Smooth muscle cell (in vitro differentiated cells): ENCODE measurements around the gene SLN. TPM values are rescaled to one million over a fixed set of nuclear protein-coding genes. Genes with fewer than 3 reads are reported as not detected.

ENCODE experiments used
- DNase-seq: peaks from one replicate; lab custom pipeline; 2025; ENCODE audit not compliant: unreplicated experiment; lab: John Stamatoyannopoulos, UW
- H2AFZ ChIP-seq: fragments of 200-600 bp; sonication (generic); 2 replicates; pipeline ENCODE4 v1.6.0; 2016; ENCODE audit warnings: antibody characterized with exemption, low read depth, mild to moderate bottlenecking
- H3F3A ChIP-seq: fragments of 200-600 bp; sonication (generic); 2 replicates; pipeline ENCODE4 v1.6.0; 2017; ENCODE audit warnings: antibody characterized with exemption, low read depth
- H3K27ac ChIP-seq: fragments of 200-600 bp; sonication (generic); 2 replicates; pipeline ENCODE4 v1.5.1; 2016; ENCODE audit warnings: low read depth, mild to moderate bottlenecking
- H3K27me3 ChIP-seq: fragments of 200-600 bp; sonication (generic); 2 replicates; pipeline ENCODE4 v1.6.1; 2016; ENCODE audit warnings: low read depth, mild to moderate bottlenecking
- H3K36me3 ChIP-seq: fragments of 200-600 bp; sonication (generic); 2 replicates; pipeline ENCODE4 v1.5.1; 2016; ENCODE audit warnings: low read depth
- H3K4me1 ChIP-seq: fragments of 200-600 bp; sonication (generic); 2 replicates; pipeline ENCODE4 v1.5.1; 2016; ENCODE audit warnings: low read depth
- H3K4me2 ChIP-seq: fragments of 200-600 bp; sonication (generic); 2 replicates; pipeline ENCODE4 v1.6.0; 2016; ENCODE audit warnings: mild to moderate bottlenecking
- H3K4me3 ChIP-seq: fragments of 200-600 bp; sonication (generic); 2 replicates; pipeline ENCODE4 v1.5.1; 2016; ENCODE audit warnings: mild to moderate bottlenecking
- H3K79me2 ChIP-seq: fragments of 200-600 bp; sonication (generic); 2 replicates; pipeline ENCODE4 v1.6.0; 2016; ENCODE audit warnings: low read depth, mild to moderate bottlenecking
- H3K9ac ChIP-seq: fragments of 200-600 bp; sonication (generic); 2 replicates; pipeline ENCODE4 v1.6.0; 2016; ENCODE audit warnings: low read depth
- H3K9me3 ChIP-seq: fragments of 200-600 bp; sonication (generic); replicated peaks from 2 replicates; pipeline ENCODE4 v1.5.1; 2016; ENCODE audit warnings: low read depth
- H4K20me1 ChIP-seq: fragments of 200-600 bp; sonication (generic); 2 replicates; pipeline ENCODE4 v1.6.0; 2016; ENCODE audit warnings: low read depth
- WGBS: methylation state at CpG from one replicate; pipeline ENCODE4 v1.1.7; 2016; ENCODE audit warnings: low lambda C conversion rate; 5-methylcytosine and 5-hydroxymethylcytosine counted together
- polyA plus RNA-seq: library from polyadenylated mRNA; unstranded; fragments of >200 nt; fragmentation: Nextera tagmentation; extraction: Ambion mirVana; gene quantifications from 2 replicates; pipeline ENCODE4 v1.2.1, GENCODE V29; 2016
- total RNA-seq: library from RNA; depleted of rRNA; stranded (reverse); fragments of >200 nt; gene quantifications from 2 replicates; pipeline ENCODE4 v1.2.3, GENCODE V29; 2014
- TF ChIP-seq, protein P1 (sequence below): fragments of 200-600 bp; sonication (generic); IDR thresholded peaks from 2 replicates; pipeline ENCODE4 v1.5.1; 2017; ENCODE audit warnings: borderline replicate concordance, mild to moderate bottlenecking, antibody characterized with exemption; ENCODE audit not compliant: insufficient read depth, poor library complexity, severe bottlenecking

Gene SLN
- total and polyA plus RNA-seq, 2 experiments from 2014 or later = 0.82 TPM; not detected in 1

DNA sequence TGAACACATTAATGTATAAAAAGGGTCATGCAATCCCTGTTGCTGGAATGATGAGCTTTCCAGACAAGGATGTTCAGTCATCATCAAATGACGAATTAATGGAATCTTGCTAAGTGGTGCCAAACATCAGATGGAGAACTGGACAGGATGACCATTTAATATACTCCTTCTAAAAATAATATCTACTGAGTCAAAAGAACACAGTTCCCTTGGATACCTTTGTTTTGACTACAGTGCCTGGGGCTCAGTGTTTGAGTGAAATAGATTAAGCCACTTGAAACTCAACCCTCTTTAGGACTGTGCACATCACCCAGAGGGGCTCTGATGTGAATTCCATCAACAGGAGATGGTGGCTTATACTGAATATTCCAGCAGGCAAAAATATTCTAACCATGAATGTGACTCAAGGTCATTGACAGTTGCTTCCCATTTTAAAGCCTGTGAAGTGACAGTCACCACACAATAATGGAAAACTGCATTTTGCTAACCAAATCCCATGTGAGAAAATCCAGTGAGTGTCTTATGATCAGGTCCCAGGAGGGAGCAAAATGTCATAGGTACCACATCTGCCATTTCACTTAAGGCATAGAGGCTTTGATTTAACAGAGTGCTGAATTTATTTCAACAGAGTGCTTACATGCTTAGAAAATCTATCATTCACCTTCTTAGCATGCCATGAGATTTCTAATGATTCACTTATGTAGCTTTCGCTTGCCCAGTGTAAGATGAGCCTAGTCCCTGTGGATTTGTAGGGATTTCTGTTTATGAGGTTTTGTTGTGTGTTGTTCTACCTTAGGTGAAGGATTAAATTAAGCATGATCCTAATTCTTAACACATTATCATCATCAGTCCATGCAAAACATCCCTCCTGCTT, 41.3 kb upstream of the SLN start:
- no peak for DNase-seq
- H3K9me3 ChIP-seq = no peaks in the 10 kb centered on the region
- H3K36me3 ChIP-seq = no peaks in the 10 kb centered on the region
- no peak overlapping the region for H3K4me2 ChIP-seq
- no peaks in the 10 kb centered on the region for H4K20me1 ChIP-seq
- no peaks in the 10 kb centered on the region for H3F3A ChIP-seq
- H3K9ac ChIP-seq = no peak overlapping the region
- no peaks in the 10 kb centered on the region for H3K4me1 ChIP-seq
- no peak overlapping the region for H2AFZ ChIP-seq
- H3K4me3 ChIP-seq = no peak overlapping the region
- no peak overlapping the region for H3K27ac ChIP-seq
- WGBS = 85% methylated on average over 2 of the region's 2 CpGs
- H3K27me3 ChIP-seq = no peaks in the 10 kb centered on the region
- TF ChIP-seq, protein P1, sequence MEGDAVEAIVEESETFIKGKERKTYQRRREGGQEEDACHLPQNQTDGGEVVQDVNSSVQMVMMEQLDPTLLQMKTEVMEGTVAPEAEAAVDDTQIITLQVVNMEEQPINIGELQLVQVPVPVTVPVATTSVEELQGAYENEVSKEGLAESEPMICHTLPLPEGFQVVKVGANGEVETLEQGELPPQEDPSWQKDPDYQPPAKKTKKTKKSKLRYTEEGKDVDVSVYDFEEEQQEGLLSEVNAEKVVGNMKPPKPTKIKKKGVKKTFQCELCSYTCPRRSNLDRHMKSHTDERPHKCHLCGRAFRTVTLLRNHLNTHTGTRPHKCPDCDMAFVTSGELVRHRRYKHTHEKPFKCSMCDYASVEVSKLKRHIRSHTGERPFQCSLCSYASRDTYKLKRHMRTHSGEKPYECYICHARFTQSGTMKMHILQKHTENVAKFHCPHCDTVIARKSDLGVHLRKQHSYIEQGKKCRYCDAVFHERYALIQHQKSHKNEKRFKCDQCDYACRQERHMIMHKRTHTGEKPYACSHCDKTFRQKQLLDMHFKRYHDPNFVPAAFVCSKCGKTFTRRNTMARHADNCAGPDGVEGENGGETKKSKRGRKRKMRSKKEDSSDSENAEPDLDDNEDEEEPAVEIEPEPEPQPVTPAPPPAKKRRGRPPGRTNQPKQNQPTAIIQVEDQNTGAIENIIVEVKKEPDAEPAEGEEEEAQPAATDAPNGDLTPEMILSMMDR = no peak
- H3K79me2 ChIP-seq = no peaks in the 10 kb centered on the region

DNA sequence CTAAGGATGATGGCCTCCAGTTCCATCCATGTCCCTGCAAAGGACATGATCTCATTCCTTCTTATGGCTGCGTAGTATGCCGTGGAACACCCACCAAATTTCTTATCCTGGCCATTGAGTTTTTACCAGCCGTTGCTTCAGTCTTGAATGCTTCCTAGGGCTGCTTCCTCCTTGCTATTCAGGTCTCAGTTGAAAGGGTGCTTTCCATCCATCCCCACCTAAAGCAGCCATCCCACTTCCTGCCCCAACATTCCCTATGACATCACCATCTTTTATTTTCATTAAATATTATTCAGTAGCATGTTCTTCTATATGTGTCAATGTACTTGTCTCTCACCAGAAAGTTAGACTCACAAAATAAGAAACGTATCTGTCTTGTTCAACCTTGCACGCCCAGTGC, 40.7 kb upstream of the SLN start:
- no peak overlapping the region for H3K4me2 ChIP-seq
- TF ChIP-seq, protein P1 = no peak
- H2AFZ ChIP-seq = no peak overlapping the region
- DNase-seq = no peak
- H3K36me3 ChIP-seq = no peaks in the 10 kb centered on the region
- no peaks in the 10 kb centered on the region for H3K27me3 ChIP-seq
- no peaks in the 10 kb centered on the region for H4K20me1 ChIP-seq
- H3K4me1 ChIP-seq = no peaks in the 10 kb centered on the region
- no peaks in the 10 kb centered on the region for H3K79me2 ChIP-seq
- no peak overlapping the region for H3K4me3 ChIP-seq
- H3K9me3 ChIP-seq = no peaks in the 10 kb centered on the region
- WGBS = 41% methylated on average over 5 of the region's 5 CpGs
- no peak overlapping the region for H3K9ac ChIP-seq
- no peaks in the 10 kb centered on the region for H3F3A ChIP-seq
- H3K27ac ChIP-seq = no peak overlapping the region

DNA sequence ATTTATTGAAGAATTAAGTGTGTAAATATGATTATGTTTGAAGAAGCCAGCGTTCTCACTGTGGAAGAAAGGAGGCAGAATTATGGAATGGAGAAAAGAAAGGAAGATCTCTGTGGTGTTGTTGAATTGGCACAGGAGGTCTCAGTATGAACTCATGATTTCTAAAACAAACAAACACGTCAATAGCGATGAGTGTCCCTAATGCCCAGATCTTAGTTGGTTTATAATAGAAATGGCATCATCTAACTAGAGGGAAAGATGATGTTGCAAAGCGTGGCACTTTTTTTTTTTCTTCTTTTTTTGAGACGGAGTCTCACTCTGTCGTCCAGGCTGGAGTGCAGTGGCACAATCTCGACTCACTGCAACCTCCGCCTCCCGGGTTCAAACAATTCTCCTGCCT, 39.2 kb upstream of the SLN start:
- DNase-seq = no peak
- Histone ChIP-seq H2AFZ (no peak overlapping the region), H3K27me3 (no peaks in the 10 kb centered on the region), H4K20me1 (no peaks in the 10 kb centered on the region), H3K27ac (no peak overlapping the region), H3K4me1 (no peaks in the 10 kb centered on the region), H3K4me3 (no peak overlapping the region), H3K9ac (no peak overlapping the region), H3K4me2 (no peak overlapping the region), H3F3A (no peaks in the 10 kb centered on the region), H3K36me3 (no peaks in the 10 kb centered on the region), H3K79me2 (no peaks in the 10 kb centered on the region), H3K9me3 (no peaks in the 10 kb centered on the region)
- TF ChIP-seq, protein P1 = no peak
- 84% methylated on average over 9 of the region's 9 CpGs for WGBS

- Histone ChIP-seq H3K4me2 (no peak overlapping the region), H3K27me3 (no peaks in the 10 kb centered on the region), H3K79me2 (no peaks in the 10 kb centered on the region), H3K27ac (no peak overlapping the region), H4K20me1 (no peaks in the 10 kb centered on the region), H3F3A (no peaks in the 10 kb centered on the region), H3K4me1 (no peaks in the 10 kb centered on the region), H3K4me3 (no peak overlapping the region), H2AFZ (no peak overlapping the region), H3K9me3 (no peaks in the 10 kb centered on the region), H3K9ac (no peak overlapping the region), H3K36me3 (no peaks in the 10 kb centered on the region)
- TF ChIP-seq, protein P1 = no peak
- WGBS = 92% methylated on average over 14 of the region's 15 CpGs
- DNase-seq = no peak
These were observed 38.5 kb upstream of the SLN start for GRCh38 chr11:107750313-107750712.
